ENCODE results near the gene CCNB2. TPM values are rescaled to one million over a fixed set of nuclear protein-coding genes. Genes with fewer than 3 reads are reported as not detected.

The CCNB2 gene
- total RNA-seq, 1 donor from 2014 or later, result 2.0 TPM

DNA sequence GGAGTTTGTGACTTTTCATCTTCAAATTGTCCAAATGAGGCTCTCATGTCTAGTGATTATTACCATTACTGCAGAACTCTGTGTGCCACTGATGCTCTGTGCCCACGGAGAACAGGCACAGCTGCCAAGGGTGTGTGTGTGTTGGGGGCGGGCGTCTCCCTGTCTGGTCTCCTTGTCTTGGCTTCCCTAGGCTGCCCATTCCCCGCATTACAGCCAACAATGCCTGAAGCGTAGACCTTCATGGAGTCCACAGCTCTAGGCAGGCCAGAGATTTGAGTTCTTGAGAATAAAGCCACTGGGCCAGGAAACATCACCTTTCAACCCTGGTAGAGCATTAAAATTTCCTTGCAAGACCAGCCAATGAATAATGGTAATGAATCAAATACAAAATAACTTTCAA, 42.7 kb downstream of the CCNB2 start:
- H3K9me3 ChIP-seq, result no peaks in the 10 kb centered on the region
- no peaks in the 10 kb centered on the region for H3K27me3 ChIP-seq (ENCODE audit: low read depth)
- TF ChIP-seq, protein P1, sequence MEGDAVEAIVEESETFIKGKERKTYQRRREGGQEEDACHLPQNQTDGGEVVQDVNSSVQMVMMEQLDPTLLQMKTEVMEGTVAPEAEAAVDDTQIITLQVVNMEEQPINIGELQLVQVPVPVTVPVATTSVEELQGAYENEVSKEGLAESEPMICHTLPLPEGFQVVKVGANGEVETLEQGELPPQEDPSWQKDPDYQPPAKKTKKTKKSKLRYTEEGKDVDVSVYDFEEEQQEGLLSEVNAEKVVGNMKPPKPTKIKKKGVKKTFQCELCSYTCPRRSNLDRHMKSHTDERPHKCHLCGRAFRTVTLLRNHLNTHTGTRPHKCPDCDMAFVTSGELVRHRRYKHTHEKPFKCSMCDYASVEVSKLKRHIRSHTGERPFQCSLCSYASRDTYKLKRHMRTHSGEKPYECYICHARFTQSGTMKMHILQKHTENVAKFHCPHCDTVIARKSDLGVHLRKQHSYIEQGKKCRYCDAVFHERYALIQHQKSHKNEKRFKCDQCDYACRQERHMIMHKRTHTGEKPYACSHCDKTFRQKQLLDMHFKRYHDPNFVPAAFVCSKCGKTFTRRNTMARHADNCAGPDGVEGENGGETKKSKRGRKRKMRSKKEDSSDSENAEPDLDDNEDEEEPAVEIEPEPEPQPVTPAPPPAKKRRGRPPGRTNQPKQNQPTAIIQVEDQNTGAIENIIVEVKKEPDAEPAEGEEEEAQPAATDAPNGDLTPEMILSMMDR (IDR thresholded peaks at IDR 0.05), result no peak
- peaks cover 49% of the 10 kb centered on the region for H3K36me3 ChIP-seq
- ATAC-seq (no peak), DNase-seq (no peak)
- H3K4me1 ChIP-seq, result no peaks in the 10 kb centered on the region
- intact Hi-C loops (cut with DNase I), result no loop called here
- H3K4me3 ChIP-seq, result no peak overlapping the region
- no peak overlapping the region for H3K27ac ChIP-seq

DNA sequence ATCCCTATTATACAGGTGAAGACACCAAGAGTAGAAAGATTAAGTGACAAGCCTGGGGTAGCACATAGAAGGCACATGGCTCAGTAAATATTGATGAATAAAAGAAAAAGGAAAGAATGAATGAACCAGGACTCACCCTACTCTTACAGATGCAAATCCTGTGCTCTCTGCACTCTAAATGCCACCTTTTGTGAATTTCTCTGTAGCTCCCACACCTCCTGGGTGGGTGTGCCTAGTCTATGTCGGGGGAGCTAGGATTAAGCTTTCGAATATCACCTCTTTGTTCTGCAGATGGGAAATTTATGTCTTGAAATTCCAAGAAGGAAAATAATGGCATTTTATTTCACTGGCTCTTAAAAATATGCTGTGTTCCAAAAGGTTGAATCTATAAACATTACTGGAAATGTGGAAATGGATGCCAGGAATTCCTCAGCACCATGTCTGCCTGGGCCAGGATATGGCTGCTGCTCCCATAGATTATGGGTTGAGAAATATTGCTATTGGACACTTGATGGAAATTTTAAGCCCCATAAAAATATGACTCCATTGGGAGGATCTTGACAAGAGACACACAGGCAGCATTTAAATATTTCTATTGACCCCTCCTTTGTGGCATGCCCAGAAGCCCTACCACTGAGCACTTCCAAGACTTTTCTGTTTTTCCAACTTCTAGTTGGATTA, 43.3 kb downstream of the CCNB2 start:
- no peak for ATAC-seq
- Histone ChIP-seq H3K9me3 (no peaks in the 10 kb centered on the region), H3K36me3 (peaks cover 55% of the 10 kb centered on the region)

DNA sequence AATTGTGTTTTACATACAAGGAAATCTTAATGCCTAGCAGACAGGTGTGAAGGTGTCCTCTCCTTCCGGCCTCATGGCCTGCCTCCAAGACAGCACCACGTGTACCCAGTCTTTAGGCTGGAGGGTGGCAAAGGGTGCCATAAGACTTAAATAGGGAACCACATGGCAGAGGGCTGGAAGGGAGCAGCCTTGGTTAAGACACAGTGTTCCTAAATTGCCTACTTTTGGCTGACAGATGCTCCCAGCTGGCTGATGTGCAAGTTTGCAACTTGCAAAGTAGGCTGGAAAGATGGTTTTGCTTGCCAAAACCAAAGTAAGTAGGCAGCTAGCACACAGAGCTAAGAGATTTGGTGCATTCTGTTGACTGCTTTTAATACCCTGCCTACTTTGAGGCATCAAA, 45.2 kb downstream of the CCNB2 start:
- Histone ChIP-seq H3K4me3 (no peak overlapping the region), H3K36me3 (peaks cover 56% of the 10 kb centered on the region), H3K27ac (no peak overlapping the region), H3K9me3 (no peaks in the 10 kb centered on the region), H3K27me3 (ENCODE audit: low read depth) (no peaks in the 10 kb centered on the region), H3K4me1 (no peaks in the 10 kb centered on the region)
- intact Hi-C loops (cut with DNase I), result no loop called here
- ATAC-seq, result no peak
- TF ChIP-seq, protein P1 (IDR thresholded peaks at IDR 0.05), result no peak
- no peak for DNase-seq

More for the DNA sequence above, 43.3 kb downstream of the CCNB2 start:
- no peaks in the 10 kb centered on the region for H3K27me3 ChIP-seq (ENCODE audit: low read depth)
- TF ChIP-seq, protein P1 (IDR thresholded peaks at IDR 0.05), result no peak
- H3K4me1 ChIP-seq, result no peaks in the 10 kb centered on the region
- no peak overlapping the region for H3K27ac ChIP-seq
- DNase-seq, result no peak
- H3K4me3 ChIP-seq, result no peak overlapping the region
- intact Hi-C loops (cut with DNase I), result no loop called here

DNA sequence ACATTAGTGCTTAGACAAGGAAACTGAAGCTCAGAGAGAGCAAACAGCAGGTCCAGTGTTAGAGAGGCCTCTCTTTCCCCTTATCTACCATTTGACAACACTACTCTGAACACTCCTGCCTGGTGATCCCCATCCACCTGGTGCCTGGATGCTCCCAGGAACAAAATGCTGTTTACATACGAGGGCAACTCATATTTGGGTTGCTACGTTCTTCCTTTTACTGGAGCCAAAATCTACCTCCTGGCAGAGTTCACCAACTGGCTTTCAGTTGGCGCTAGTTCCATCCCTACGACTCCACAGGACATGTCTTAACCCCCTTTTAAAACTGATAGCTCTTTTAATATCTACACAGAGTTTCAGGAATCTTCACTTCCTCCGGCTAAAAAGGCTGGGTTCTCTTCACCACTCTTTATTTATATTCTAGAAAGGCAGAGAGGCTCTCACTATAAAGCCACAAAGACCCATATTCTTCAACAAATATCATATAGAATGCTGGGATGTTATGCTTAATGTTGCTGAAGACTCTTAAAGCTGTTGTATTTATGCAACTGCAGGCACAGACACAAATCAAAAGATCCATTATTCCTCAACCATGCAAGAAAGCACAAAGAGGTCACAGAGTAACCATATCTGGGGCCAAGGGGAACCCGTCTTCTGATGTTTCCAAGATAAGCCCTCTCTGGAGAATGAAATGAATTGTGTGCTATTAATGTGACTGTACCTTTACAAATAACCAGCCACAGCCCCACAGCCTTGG, 47.9 kb downstream of the CCNB2 start:
- Histone ChIP-seq H3K27me3 (ENCODE audit: low read depth) (no peaks in the 10 kb centered on the region), H3K9me3 (no peaks in the 10 kb centered on the region), H3K36me3 (peaks cover 52% of the 10 kb centered on the region), H3K4me3 (no peak overlapping the region), H3K4me1 (no peaks in the 10 kb centered on the region), H3K27ac (no peak overlapping the region)
- TF ChIP-seq, protein P1 (IDR thresholded peaks at IDR 0.05), result no peak
- intact Hi-C loops (cut with DNase I), result no loop called here
- ATAC-seq (no peak), DNase-seq (no peak)

DNA sequence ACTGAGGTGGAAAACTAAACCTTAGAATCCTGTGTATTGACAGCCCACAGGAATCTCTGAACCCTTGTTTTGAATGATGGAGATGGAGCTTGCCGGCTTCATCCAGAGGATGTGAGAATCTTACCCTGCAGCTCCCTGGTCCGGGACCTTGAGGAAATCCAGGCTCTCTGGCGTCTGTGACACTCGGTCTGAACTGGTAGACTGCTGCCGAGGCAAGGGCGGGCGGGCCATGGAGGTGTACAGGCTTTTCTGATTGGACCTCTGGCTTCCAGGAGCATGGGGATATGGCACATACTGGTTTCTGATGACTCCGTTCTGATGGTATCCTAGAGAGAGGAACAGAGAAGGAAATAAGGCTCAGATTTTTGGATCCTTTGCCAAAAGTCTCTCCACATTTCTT, 48.5 kb downstream of the CCNB2 start:
- Histone ChIP-seq H3K4me1 (no peaks in the 10 kb centered on the region), H3K4me3 (no peak overlapping the region), H3K36me3 (peaks cover 57% of the 10 kb centered on the region), H3K9me3 (no peaks in the 10 kb centered on the region), H3K27ac (no peak overlapping the region), H3K27me3 (ENCODE audit: low read depth) (no peaks in the 10 kb centered on the region)
- ATAC-seq (no peak), DNase-seq (no peak)
- TF ChIP-seq, protein P1 (IDR thresholded peaks at IDR 0.05), result no peak
- intact Hi-C loops (cut with DNase I), result no loop called here

Measured in lower lobe of right lung (tissue), 2 donors.